ENCODE results near the gene C3orf70. TPM values are rescaled to one million over a fixed set of nuclear protein-coding genes. Genes with fewer than 3 reads are reported as not detected.

The C3orf70 gene
- polyA plus RNA-seq, 10 donors, result 3.9 to 7.3 (median 4.8) TPM

- DNase-seq, result no peak
Measured at GRCh38 chr3:185090811-185091210, 62.0 kb downstream of the C3orf70 start.

- DNase-seq, result no peak
Measured at GRCh38 chr3:185089751-185090150, 63.1 kb downstream of the C3orf70 start.

GRCh38 chr3:185089343-185089742, 63.5 kb downstream of the C3orf70 start:
- no peak for DNase-seq

- DNase-seq, result no peak
Measured at GRCh38 chr3:185087419-185087818, 65.4 kb downstream of the C3orf70 start.

GRCh38 chr3:185084901-185085300, 68.0 kb downstream of the C3orf70 start:
- peak in 1 of 3 donors; percentile 33 for DNase-seq

DNA sequence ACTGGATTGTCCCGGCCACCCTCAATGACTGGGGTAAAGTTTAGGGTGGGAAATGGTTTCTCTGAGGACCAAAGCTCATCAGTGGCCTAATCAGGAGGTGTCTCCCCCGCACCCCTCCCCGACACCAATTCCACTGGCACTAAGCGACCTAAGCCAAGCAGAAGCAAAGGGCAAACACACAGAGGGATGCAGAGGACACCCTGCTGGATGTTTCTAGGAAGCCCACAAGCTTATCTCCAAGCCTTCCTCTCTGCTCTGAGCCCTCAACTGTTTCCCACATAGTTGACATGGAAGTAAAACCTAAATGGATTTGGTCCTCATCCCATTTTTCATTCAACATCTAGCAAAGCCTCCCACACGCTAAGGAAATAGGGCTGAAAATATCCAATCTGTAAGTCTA, 68.5 kb downstream of the C3orf70 start:
- no peak for DNase-seq

DNA sequence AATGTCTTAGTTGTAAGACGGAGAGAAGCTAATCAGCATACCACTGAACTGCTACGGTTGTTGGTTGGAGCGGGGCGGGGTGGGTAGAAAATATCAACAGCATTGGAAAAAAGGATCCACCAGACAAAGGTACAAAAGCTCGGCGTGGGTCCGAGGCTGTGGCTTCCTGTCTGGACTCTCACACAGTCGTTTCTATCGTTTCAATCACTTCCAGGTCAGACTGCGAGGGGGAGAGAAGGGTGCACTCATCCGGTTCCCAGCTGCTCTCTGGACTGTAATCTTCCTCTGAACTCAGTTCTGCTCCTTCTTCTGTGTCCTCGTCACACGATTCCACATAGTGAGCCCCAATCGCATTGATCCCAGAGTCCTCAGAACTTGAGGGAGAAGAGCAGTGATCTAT, 70.0 kb downstream of the C3orf70 start:
- no peak for DNase-seq

GRCh38 chr3:185082149-185082548, 70.7 kb downstream of the C3orf70 start:
- DNase-seq, result no peak

DNA sequence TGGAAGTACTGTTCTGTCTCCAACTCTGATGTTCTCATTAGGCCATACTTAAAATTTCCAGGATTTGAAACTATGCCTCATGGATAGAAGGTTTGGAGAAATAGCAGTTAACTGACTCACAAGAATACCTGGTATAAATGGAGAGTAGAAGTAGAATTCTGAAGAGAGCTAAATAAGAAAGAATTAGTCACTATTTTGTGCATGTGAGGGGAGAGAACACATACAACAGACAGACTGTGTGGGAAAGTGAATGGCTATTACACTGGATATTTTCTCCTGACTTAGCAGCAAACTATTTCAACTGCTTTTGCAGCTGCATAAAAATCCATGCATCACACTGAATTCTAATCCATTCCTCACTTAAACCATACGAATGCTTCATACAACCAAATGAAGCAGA, 71.3 kb downstream of the C3orf70 start:
- no peak for DNase-seq

DNA sequence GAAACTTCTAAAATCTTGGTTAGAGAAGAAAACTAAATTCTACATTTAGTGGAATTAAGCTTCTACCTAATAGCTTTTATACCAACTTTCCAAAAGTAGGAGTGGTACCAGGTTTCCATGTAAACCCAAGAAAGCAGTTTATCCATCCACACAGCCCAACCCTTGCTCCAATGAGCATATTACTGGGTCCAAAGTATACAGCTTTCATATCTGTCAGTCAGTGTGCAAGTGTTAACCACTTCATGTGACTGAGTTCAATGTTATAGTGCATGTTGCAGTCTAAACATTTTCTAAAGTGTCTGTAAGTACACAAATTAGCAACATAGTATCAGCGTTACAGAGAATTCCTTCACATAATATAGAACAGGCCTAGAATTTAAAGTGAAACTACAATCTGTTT, 73.2 kb downstream of the C3orf70 start:
- no peak for DNase-seq

DNA sequence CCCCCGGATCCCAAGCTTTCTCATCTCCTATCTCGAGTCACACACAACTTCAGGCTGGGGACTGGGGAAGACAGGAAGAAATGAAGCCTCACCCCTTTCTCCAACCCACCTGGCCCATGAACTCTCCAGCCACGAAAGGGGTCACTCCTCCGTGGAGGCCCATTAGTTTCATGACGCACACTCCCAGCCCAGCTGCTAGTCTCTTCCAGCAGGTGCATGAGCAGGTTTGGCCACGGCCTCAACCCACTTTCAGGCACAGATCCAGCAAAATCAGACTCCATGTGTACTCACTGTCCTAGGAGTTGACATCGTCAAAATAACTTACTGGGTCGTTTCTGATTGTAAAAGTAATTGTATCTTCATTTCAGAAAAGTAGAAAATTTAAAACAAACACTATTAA, 76.6 kb downstream of the C3orf70 start:
- no peak for DNase-seq

DNA sequence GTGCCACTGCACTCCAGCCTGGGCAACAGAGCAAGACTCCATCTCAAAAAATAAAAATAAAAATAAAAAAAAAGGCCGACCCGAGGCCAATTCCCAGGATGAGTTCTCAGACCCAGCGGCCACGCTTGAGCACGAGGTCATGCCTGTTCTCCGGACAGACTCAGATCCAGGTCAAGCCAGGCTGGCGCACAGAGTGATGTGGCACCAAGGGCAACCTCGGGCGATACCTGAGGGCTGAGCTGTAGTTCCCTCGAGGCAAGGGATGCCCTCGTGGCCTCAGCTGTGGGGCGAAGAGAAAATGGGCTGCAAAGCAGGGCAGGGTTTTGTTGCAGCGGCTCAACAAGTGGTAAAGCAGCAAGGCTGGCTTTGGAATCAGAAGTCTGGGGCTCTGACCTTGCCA, 77.3 kb downstream of the C3orf70 start:
- DNase-seq, result no peak

GRCh38 chr3:185071287-185071800, 81.5 kb downstream of the C3orf70 start:
- peak in 1 of 3 donors; percentile 41 for DNase-seq

GRCh38 chr3:185070491-185071286, 82.2 kb downstream of the C3orf70 start:
- DNase-seq, result peak in 1 of 3 donors; percentile 49

- no peak for DNase-seq
Measured at GRCh38 chr3:185069037-185070030, 83.5 kb downstream of the C3orf70 start.

- DNase-seq, result no peak
Measured at GRCh38 chr3:185067173-185067572, 85.7 kb downstream of the C3orf70 start.

DNA sequence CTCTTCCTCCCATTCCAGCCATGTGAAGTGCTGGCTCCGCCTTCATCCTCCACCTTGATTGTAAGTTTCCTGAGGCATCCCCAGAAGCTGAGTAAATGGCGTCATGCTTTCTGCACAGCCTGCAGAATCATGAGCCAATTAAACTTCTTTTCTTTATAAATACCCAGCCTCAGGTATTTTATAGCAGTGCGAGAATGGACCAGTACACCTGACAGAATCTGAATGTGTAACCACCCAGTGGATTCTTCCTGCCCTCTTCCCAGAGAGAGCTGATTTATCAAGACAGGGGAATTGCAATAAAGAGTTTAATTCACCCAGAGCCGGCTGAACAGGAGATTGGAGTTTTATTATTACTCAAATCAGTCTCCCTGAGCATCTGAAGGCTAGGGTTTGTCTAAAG, 86.6 kb downstream of the C3orf70 start:
- no peak for DNase-seq

DNA sequence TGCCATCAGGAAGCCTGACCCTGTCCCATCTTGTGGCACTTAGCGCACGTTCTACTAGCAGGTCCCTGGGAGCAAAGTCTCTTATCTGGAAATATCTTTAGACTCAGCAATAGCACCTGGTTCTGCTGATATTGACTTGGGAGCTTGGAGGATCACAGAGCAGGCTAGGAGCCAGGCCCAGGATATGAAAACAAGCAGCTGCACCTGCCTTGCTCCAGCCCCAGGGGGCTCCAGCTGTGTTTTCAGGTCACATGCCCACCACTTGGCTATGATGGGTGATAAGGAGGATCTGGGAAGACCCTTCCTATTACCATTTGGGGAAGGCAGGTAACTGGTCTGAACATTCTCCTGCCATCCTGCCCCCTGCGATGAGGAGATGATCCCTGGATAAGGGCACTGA, 87.8 kb downstream of the C3orf70 start:
- no peak for DNase-seq

- no peak for DNase-seq
Measured at GRCh38 chr3:185063431-185063830, 89.4 kb downstream of the C3orf70 start.

DNA sequence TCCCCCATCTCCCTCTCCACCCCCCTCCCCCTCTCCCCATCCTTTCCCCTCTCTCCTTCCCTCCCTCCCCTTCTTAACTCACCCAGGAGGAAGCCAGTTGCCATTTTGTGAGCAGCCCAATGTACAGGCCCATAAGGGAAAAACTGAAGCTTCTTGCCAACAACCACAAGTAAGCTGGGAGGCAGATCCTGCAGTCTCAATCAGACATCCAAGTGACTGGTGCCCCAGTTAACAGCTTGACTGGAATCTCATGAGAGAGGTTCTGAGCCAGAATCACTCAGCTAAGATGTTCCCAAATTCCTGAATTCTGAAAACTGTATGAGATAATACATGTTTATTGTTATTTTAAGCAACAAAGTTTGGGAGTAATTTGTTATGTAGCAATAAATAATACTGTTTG, 90.7 kb downstream of the C3orf70 start:
- peak; percentile 29 to 78 (median 49) for DNase-seq

- DNase-seq, result no peak
Measured at GRCh38 chr3:185060655-185061054, 92.2 kb downstream of the C3orf70 start.

DNA sequence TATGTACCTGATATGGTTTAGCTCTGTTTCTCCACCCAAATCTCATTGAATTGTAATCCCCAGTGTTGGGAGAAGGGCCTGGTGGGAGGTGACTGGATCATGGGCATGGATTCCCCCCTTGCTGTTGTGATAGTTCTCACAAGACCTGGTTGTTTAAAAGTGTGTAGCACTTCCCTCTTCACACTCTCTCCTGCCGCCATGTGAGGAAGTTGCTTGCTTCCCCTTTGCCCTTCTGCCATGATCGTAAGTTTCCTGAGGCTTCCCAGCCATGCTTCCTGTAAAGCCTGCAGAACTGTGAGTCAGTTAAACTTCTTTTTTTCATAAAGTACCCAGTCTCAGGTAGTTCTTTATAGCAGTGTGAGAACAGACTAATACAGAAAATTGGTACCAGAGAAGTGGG, 93.1 kb downstream of the C3orf70 start:
- no peak for DNase-seq

- DNase-seq, result no peak
Measured at GRCh38 chr3:185058796-185059195, 94.1 kb downstream of the C3orf70 start.
